SJCRH30 (cell line): ENCODE data around the gene MAN2B1. TPM values are rescaled to one million over a fixed set of nuclear protein-coding genes. Genes with fewer than 3 reads are reported as not detected.
A peak's percentile ranks its signal among the peaks of the same experiment; 100 is the strongest.
"Not testable (repeated sequence)": the region's sequence is repeated elsewhere in the genome, so short reads cannot be mapped to it uniquely, and the experiment has no call there.

Experiments used
- DNase-seq, 2 experiments: peaks; one replicate each; pipeline ENCODE4 v3.0.0-alpha.2; 2015 to 2020
- H3K27ac ChIP-seq: fragments of 250-450 bp; sonication (Bioruptor Pico); 2 replicates; pipeline ENCODE4 v1.5.1; 2020; ENCODE audit warnings: mild to moderate bottlenecking, moderate library complexity
- H3K27me3 ChIP-seq: fragments of 250-450 bp; sonication (Bioruptor Pico); 2 replicates; pipeline ENCODE4 v1.5.1; 2020; ENCODE audit warnings: mild to moderate bottlenecking, moderate library complexity
- H3K36me3 ChIP-seq: fragments of 250-450 bp; sonication (Bioruptor Pico); 2 replicates; pipeline ENCODE4 v1.5.1; 2020; ENCODE audit warnings: mild to moderate bottlenecking, moderate library complexity
- H3K4me1 ChIP-seq: fragments of 250-450 bp; sonication (Bioruptor Pico); 2 replicates; pipeline ENCODE4 v1.5.1; 2020; ENCODE audit warnings: mild to moderate bottlenecking, moderate library complexity
- H3K4me3 ChIP-seq: fragments of 250-450 bp; sonication (Bioruptor Pico); 2 replicates; pipeline ENCODE4 v1.5.1; 2020; ENCODE audit warnings: mild to moderate bottlenecking, moderate library complexity
- H3K9me3 ChIP-seq: fragments of 250-450 bp; sonication (Bioruptor Pico); replicated peaks from 2 replicates; pipeline ENCODE4 v1.5.1; 2020; ENCODE audit warnings: mild to moderate bottlenecking, moderate library complexity
- total RNA-seq: library from RNA; depleted of rRNA; stranded (reverse); fragments of >200 nt; shearing (Covaris generic); gene quantifications from 2 replicates; pipeline ENCODE4 v1.2.3, GENCODE V29; 2014

MAN2B1 gene
- total RNA-seq, 1 experiment from 2014 or later, result 34.6 TPM

- Histone ChIP-seq H3K4me3 (no peak overlapping the region), H3K9me3 (no peaks in the 10 kb centered on the region; the same call in 1 of the 2 replicates), H3K27ac (no peak overlapping the region), H3K27me3 (no peaks in the 10 kb centered on the region), H3K36me3 (peaks cover 63% of the 10 kb centered on the region), H3K4me1 (no peaks in the 10 kb centered on the region)
- no peak for DNase-seq
Measured at GRCh38 chr19:12657966-12658365, 8.6 kb downstream of the MAN2B1 start.

DNA sequence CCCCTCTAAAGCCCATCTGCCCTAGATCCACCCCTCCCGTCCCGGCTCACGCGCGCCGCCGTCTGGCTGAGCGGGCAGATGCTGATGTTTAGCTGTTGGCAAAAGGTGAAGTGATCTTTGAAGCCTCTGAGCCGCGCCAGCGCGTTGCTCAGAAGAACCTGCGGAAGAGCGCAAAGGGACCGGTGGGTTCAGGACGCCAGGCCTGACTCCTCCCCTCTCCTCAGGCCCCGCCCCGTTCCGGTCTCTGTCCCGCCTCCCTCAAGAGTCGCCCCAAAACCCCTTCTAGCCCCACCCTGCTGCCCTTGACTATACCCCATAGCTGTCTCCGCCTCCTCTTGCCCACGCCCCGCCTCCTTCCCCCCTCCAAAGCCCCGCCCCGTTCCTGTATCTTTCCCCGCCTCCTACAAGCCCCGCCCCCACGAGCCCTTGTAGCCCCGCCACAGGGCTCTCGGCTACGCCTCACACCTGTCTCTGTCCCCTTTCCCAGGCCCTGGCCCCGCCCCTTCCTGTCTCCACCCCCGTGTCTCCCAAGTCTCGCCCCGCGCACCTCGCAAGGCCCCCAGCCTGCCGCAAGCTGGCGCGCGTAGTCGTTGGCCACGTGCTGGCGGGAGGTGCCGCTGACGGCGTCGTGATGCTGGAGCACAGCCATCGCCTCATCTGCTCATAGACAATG is 9.5 kb downstream of the MAN2B1 start:
- H3K9me3 ChIP-seq, result no peaks in the 10 kb centered on the region; the same call in 1 of the 2 replicates
- H3K27me3 ChIP-seq, result no peaks in the 10 kb centered on the region
- H3K4me1 ChIP-seq, result no peaks in the 10 kb centered on the region
- H3K4me3 ChIP-seq, result no peak overlapping the region
- peaks cover 55% of the 10 kb centered on the region for H3K36me3 ChIP-seq
- H3K27ac ChIP-seq, result no peak overlapping the region
- peak in 1 of 2 experiments; percentile 42 for DNase-seq

DNA sequence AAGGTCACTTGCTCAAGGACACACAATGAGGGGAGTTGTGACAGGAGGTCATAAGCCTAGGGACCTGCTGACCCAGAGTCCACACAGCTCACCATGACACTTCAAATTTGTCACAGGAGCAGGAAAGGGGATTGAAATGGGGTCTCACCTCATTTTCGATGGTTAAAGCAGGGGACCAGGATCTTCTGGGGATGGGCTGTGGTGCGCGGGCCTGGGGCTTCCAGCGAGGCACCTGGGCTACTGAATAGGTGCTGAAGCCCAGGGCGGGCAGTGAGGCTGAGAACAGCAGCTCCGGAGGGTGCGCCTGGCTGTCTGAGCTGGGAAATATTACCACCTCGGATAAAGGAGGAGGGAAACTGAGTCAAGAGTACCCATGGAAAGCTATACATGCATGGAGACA is 11.0 kb downstream of the MAN2B1 start:
- Histone ChIP-seq H3K4me3 (no peak overlapping the region), H3K36me3 (peaks cover 44% of the 10 kb centered on the region), H3K27me3 (no peaks in the 10 kb centered on the region), H3K4me1 (no peaks in the 10 kb centered on the region), H3K9me3 (no peaks in the 10 kb centered on the region; the same call in 1 of the 2 replicates), H3K27ac (no peak overlapping the region)
- no peak for DNase-seq

GRCh38 chr19:12652219-12652618 is 14.3 kb downstream of the MAN2B1 start:
- no peak for DNase-seq
- Histone ChIP-seq H3K9me3 (peaks cover 4% of the 10 kb centered on the region), H3K4me3 (no peak overlapping the region), H3K4me1 (no peaks in the 10 kb centered on the region), H3K27ac (no peak overlapping the region), H3K27me3 (no peaks in the 10 kb centered on the region), H3K36me3 (peaks cover 26% of the 10 kb centered on the region)

GRCh38 chr19:12649941-12650340 is 16.6 kb downstream of the MAN2B1 start:
- H3K9me3 ChIP-seq, result peaks cover 4% of the 10 kb centered on the region
- no peaks in the 10 kb centered on the region for H3K27me3 ChIP-seq
- H3K36me3 ChIP-seq, result peaks cover 13% of the 10 kb centered on the region
- no peak overlapping the region for H3K4me3 ChIP-seq
- H3K27ac ChIP-seq, result no peak overlapping the region
- no peaks in the 10 kb centered on the region for H3K4me1 ChIP-seq
- DNase-seq, result no peak

GRCh38 chr19:12648088-12648487 is 18.5 kb downstream of the MAN2B1 start:
- Histone ChIP-seq H3K27ac (no peak overlapping the region), H3K27me3 (no peaks in the 10 kb centered on the region), H3K9me3 (peaks cover 4% of the 10 kb centered on the region), H3K36me3 (0 out of 2 replicates have a peak, but pooled peaks cover 2% of the 10 kb centered on the region), H3K4me3 (no peak overlapping the region), H3K4me1 (no peaks in the 10 kb centered on the region)
- no peak for DNase-seq

- Histone ChIP-seq H3K4me1 (no peaks in the 10 kb centered on the region), H3K27me3 (no peaks in the 10 kb centered on the region), H3K27ac (no peak overlapping the region), H3K36me3 (0 out of 2 replicates have a peak, but pooled peaks cover 2% of the 10 kb centered on the region), H3K9me3 (peaks cover 4% of the 10 kb centered on the region), H3K4me3 (no peak overlapping the region)
- DNase-seq, result peak in 1 of 2 experiments; percentile 33
Measured at GRCh38 chr19:12647490-12648071, 19.0 kb downstream of the MAN2B1 start.

- Histone ChIP-seq H3K4me1 (no peaks in the 10 kb centered on the region), H3K27ac (no peak overlapping the region), H3K4me3 (no peak overlapping the region), H3K27me3 (no peaks in the 10 kb centered on the region), H3K9me3 (peaks cover 4% of the 10 kb centered on the region), H3K36me3 (0 out of 2 replicates have a peak, but pooled peaks cover 2% of the 10 kb centered on the region)
- DNase-seq, result no peak
Measured at GRCh38 chr19:12647047-12647446, 19.5 kb downstream of the MAN2B1 start.

DNA sequence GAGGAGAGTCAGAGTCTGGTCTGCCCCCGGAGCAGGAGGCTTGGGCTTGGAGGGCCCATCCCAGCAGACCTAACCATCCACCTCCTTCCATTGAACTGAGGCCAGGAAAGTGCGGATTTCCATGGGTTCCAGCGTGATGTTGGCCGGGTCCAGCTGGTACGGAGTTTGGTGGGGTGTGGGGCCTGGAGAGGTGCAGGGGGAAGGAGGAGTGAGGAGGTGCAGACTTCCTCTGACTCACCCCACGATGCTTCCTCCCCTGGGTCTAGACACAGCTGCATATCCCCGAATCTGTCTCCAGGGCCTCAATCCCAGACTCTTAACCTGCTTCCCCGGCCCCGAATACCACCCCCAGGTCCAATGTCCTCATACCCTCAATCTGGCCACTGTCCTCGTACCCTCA is 20.0 kb downstream of the MAN2B1 start:
- no peak for DNase-seq
- no peaks in the 10 kb centered on the region for H3K27me3 ChIP-seq
- 0 out of 2 replicates have a peak, but pooled peaks cover 2% of the 10 kb centered on the region for H3K36me3 ChIP-seq

GRCh38 chr19:12643716-12644115 is 22.8 kb downstream of the MAN2B1 start:
- not testable (repeated sequence) for H3K4me3 ChIP-seq, H3K27ac ChIP-seq, H3K36me3 ChIP-seq, H3K4me1 ChIP-seq, H3K27me3 ChIP-seq, H3K9me3 ChIP-seq, DNase-seq

More for the DNA sequence above, 20.0 kb downstream of the MAN2B1 start:
- H3K9me3 ChIP-seq, result peaks cover 4% of the 10 kb centered on the region
- H3K4me1 ChIP-seq, result no peaks in the 10 kb centered on the region
- no peak overlapping the region for H3K27ac ChIP-seq
- no peak overlapping the region for H3K4me3 ChIP-seq

DNA sequence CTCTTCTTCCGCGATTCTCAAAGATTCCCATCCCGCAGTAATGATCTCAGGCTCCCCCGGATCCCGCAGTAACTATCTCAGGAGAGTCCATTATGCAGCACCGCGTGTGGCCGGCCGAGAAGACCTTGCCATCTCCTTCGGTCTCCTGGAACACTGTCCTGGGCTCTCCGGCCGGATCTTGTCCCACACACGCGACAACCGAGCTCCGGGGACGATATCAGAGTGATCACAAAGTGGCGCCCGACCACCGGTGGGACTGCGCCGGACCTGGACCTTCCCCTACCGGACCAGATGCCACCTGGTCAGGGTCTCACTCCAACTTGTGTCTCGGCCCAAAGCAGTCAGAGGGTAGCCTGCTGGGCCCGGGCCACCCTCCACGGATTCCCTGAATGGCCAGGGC is 24.0 kb downstream of the MAN2B1 start:
- H3K4me3 ChIP-seq, result no peak overlapping the region
- H3K27ac ChIP-seq, result no peak overlapping the region
- no peaks in the 10 kb centered on the region for H3K4me1 ChIP-seq
- no peak for DNase-seq
- no peaks in the 10 kb centered on the region for H3K36me3 ChIP-seq
- peaks cover 5% of the 10 kb centered on the region; the same call in 1 of the 2 replicates for H3K9me3 ChIP-seq
- H3K27me3 ChIP-seq, result no peaks in the 10 kb centered on the region

- no peak for DNase-seq
- no peak overlapping the region for H3K27ac ChIP-seq
- no peaks in the 10 kb centered on the region for H3K4me1 ChIP-seq
Measured at GRCh38 chr19:12641456-12641855, 25.1 kb downstream of the MAN2B1 start.

GRCh38 chr19:12639901-12640613 is 26.5 kb downstream of the MAN2B1 start:
- H3K27me3 ChIP-seq, result no peaks in the 10 kb centered on the region
- H3K27ac ChIP-seq, result no peak overlapping the region
- H3K4me1 ChIP-seq, result no peaks in the 10 kb centered on the region
- no peaks in the 10 kb centered on the region for H3K36me3 ChIP-seq
- no peak overlapping the region for H3K4me3 ChIP-seq
- peaks cover 10% of the 10 kb centered on the region; the same call in 1 of the 2 replicates for H3K9me3 ChIP-seq
- peak in 1 of 2 experiments; percentile 30 for DNase-seq

More at GRCh38 chr19:12641456-12641855, 25.1 kb downstream of the MAN2B1 start:
- Histone ChIP-seq H3K4me3 (no peak overlapping the region), H3K36me3 (no peaks in the 10 kb centered on the region), H3K27me3 (no peaks in the 10 kb centered on the region), H3K9me3 (peaks cover 10% of the 10 kb centered on the region; the same call in 1 of the 2 replicates)

- Histone ChIP-seq H3K9me3 (peaks cover 16% of the 10 kb centered on the region; the same call in 1 of the 2 replicates), H3K4me1 (no peaks in the 10 kb centered on the region), H3K27ac (no peak overlapping the region), H3K27me3 (no peaks in the 10 kb centered on the region), H3K4me3 (no peak overlapping the region), H3K36me3 (no peaks in the 10 kb centered on the region)
- no peak for DNase-seq
Measured at GRCh38 chr19:12638611-12639182, 27.8 kb downstream of the MAN2B1 start.

- no peak for DNase-seq
- H3K9me3 ChIP-seq, result peaks cover 16% of the 10 kb centered on the region; the same call in 1 of the 2 replicates
- no peak overlapping the region for H3K27ac ChIP-seq
- no peaks in the 10 kb centered on the region for H3K4me1 ChIP-seq
- H3K36me3 ChIP-seq, result peaks cover 3% of the 10 kb centered on the region
- H3K4me3 ChIP-seq, result no peak overlapping the region
- no peaks in the 10 kb centered on the region for H3K27me3 ChIP-seq
Measured at GRCh38 chr19:12636631-12637030, 29.9 kb downstream of the MAN2B1 start.
